ENCODE measurements around the gene ITIH5.

DNA sequence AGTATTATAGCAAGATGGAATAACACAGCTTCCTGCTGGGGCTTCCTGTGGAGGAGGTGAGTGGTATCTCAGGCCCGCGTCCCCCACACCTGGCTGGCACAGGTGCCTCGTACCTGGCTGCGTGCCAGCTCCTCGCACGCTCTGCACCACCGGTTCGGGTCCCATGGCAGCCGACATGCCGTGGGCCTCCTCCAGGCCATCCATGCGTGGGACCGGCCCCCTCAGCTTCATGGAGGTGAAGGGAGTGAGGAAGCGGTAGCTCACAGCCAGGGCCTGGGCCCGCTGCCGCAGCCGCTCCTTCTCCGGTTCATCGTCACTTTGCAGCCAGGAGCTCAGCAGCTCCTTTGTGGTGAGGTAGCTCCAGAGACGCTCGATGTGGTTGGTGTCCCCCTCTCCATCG is 90.4 kb downstream of the ITIH5 start:
- TF ChIP-seq ELF4 (IDR thresholded peaks at IDR 0.05) (no peak), SP1 (IDR thresholded peaks at IDR 0.05) (no peak), ARNT (IDR thresholded peaks at IDR 0.05) (no peak)

Data from HEK293T (cell line).